ENCODE results near the gene SLC38A10.

SLC38A10 gene

DNA sequence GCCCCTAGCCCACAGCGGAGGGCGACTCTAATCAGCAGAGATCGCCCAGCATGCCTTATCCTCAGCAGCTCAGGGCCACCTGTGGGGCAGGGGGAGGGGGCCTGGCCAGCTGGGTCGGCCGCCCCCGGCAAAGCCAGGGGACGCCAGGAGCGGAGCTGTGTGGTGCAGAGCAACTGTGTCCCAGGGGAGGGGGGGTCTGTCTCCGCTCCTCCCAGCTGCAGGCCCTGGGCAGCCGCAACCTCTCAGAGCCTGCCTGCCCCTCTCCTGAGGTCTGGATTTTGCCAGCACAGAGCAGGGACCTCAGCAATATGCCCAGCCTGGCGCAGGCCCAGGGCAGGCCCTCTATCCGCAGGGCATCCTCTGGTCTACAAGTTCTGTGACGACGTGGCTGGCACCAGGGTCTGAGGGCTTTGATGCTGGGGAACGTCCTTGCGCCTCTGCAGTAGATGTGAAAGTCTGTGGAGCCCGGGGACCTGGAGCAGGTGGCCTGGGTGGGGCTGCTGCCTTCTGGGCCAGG is 36.5 kb upstream of the SLC38A10 start:
- ATAC-seq (ENCODE audit: low read depth): no peak
- Histone ChIP-seq H3K4me1 (ENCODE audit: insufficient read depth, poor library complexity, severe bottlenecking) (peaks cover 34% of the 10 kb centered on the region), H3K27ac (ENCODE audit: poor library complexity, severe bottlenecking) (peak overlapping the region; percentile 96), H3K27me3 (ENCODE audit: insufficient read depth, poor library complexity, severe bottlenecking) (no peaks in the 10 kb centered on the region), H3K9me3 (ENCODE audit: severe bottlenecking) (no peaks in the 10 kb centered on the region), H3K36me3 (ENCODE audit: low read depth) (no peaks in the 10 kb centered on the region), H3K4me3 (ENCODE audit: severe bottlenecking) (no peak overlapping the region)
- DNase-seq (ENCODE audit: low spot score): no peak
- TF ChIP-seq CTCF (IDR thresholded peaks at IDR 0.05; ENCODE audit: poor library complexity, severe bottlenecking): no peak

DNA sequence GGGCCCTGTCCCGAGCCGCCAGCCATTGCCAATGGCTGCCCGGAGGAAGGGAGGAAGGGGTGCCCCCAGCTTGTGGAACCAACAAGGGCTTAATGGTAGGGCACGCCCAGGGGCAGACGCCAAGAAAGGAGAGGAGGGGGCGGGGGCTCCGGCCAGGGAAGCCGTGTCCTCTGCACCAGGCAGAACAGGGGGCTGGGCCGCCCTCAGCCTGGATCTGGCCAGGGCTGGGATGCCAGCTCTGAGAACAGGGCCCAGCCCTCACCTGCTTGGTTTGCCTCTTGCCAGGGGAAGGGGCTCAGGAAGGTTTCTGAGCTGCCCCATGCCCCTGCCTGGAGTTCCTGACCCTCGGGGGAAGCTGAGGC is 35.8 kb upstream of the SLC38A10 start:
- no peak overlapping the region for H3K4me3 ChIP-seq (ENCODE audit: severe bottlenecking)
- TF ChIP-seq CTCF (IDR thresholded peaks at IDR 0.05; ENCODE audit: poor library complexity, severe bottlenecking): no peak
- no peaks in the 10 kb centered on the region for H3K36me3 ChIP-seq (ENCODE audit: low read depth)
- no peaks in the 10 kb centered on the region for H3K27me3 ChIP-seq (ENCODE audit: insufficient read depth, poor library complexity, severe bottlenecking)
- H3K27ac ChIP-seq (ENCODE audit: poor library complexity, severe bottlenecking): peak overlapping the region; percentile 96
- no peak for ATAC-seq (ENCODE audit: low read depth)
- DNase-seq (ENCODE audit: low spot score): no peak
- no peaks in the 10 kb centered on the region for H3K9me3 ChIP-seq (ENCODE audit: severe bottlenecking)
- peaks cover 33% of the 10 kb centered on the region for H3K4me1 ChIP-seq (ENCODE audit: insufficient read depth, poor library complexity, severe bottlenecking)

DNA sequence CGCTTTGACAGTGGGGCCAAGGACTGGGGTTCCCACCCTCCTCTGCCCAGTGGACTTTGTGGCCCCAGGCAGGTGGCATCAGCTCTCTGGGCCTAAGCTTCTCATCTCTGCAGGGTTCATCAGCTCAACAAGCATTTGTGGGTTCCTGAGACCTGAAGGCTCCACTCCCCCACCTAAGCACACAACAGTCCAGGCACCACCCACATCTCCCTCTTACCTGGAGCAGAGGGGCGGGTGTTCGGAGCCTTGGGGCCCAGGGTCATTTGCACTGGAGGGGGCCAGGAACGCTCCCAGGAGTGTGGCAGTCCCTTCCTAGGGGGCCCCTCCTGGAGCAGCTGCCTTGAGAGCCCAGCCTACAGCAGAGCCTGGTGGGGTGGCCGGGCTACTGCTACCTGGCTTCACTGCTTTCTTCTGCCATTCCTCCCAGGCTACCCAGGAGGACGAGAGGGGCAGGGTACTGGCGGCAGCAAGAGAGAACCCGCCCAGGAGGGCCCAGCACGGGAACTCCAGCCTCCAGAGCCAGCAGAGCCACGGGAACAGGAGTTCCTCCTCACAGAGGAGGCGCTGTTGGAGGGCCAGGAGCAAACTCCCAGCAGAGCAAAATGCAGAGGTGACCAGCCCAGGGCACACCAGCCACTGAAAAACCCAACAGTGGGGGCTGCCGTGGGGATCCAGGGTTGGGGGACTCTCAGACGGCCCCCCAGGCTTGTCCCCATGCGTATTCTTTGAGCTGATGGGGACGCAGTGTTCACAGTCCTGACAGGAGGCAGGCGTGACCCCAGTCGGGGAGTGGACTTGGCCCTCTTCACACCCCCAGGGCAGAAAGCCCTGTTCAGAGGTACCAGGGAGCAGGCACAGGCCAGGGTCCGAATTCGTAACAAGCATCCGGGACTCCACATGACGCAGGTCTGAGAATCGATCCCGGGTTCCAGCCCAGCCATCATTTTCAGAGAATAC is 35.1 kb upstream of the SLC38A10 start:
- TF ChIP-seq CTCF (IDR thresholded peaks at IDR 0.05; ENCODE audit: poor library complexity, severe bottlenecking): peak; percentile 26
- H3K36me3 ChIP-seq (ENCODE audit: low read depth): no peaks in the 10 kb centered on the region
- peak overlapping the region; percentile 96 for H3K27ac ChIP-seq (ENCODE audit: poor library complexity, severe bottlenecking)
- DNase-seq (ENCODE audit: low spot score): no peak
- peaks cover 29% of the 10 kb centered on the region for H3K4me1 ChIP-seq (ENCODE audit: insufficient read depth, poor library complexity, severe bottlenecking)
- ATAC-seq (ENCODE audit: low read depth): peak; percentile 24
- no peaks in the 10 kb centered on the region for H3K9me3 ChIP-seq (ENCODE audit: severe bottlenecking)
- H3K27me3 ChIP-seq (ENCODE audit: insufficient read depth, poor library complexity, severe bottlenecking): no peaks in the 10 kb centered on the region
- H3K4me3 ChIP-seq (ENCODE audit: severe bottlenecking): no peak overlapping the region

GRCh38 chr17:81328978-81329926 is 34.1 kb upstream of the SLC38A10 start:
- Histone ChIP-seq H3K27ac (ENCODE audit: poor library complexity, severe bottlenecking) (peak overlapping the region; percentile 96), H3K36me3 (ENCODE audit: low read depth) (no peaks in the 10 kb centered on the region), H3K4me3 (ENCODE audit: severe bottlenecking) (peak overlapping the region; percentile 15), H3K27me3 (ENCODE audit: insufficient read depth, poor library complexity, severe bottlenecking) (no peaks in the 10 kb centered on the region), H3K4me1 (ENCODE audit: insufficient read depth, poor library complexity, severe bottlenecking) (peaks cover 29% of the 10 kb centered on the region), H3K9me3 (ENCODE audit: severe bottlenecking) (no peaks in the 10 kb centered on the region)
- ATAC-seq (ENCODE audit: low read depth) (peak; percentile 86), DNase-seq (ENCODE audit: low spot score) (peak; percentile 100)
- TF ChIP-seq CTCF (IDR thresholded peaks at IDR 0.05; ENCODE audit: poor library complexity, severe bottlenecking): no peak
